K562 (cell line): ENCODE measurements around the gene GGA3. TPM values are rescaled to one million over a fixed set of nuclear protein-coding genes. Genes with fewer than 3 reads are reported as not detected.

ENCODE experiments used
- GATA2 ChIP-seq: sonication (generic); formaldehyde crosslinking; IDR thresholded peaks from 2 replicates; pipeline ENCODE4 v1.4.0; 2020; ENCODE audit warnings: mild to moderate bottlenecking, missing genetic modification reagents
- HIVEP1 ChIP-seq: fragments of 250-450 bp; sonication (Bioruptor Pico); IDR thresholded peaks from 2 replicates; pipeline ENCODE4 v1.4.0; 2020; ENCODE audit warnings: mild to moderate bottlenecking
- MCM3 ChIP-seq: fragments of 450-650 bp; IDR thresholded peaks from 2 replicates; pipeline ENCODE4 v1.6.1; 2016
- ZFX ChIP-seq: sonication (generic); formaldehyde crosslinking; IDR thresholded peaks from 2 replicates; pipeline ENCODE4 v1.8.0; 2022; ENCODE audit warnings: mild to moderate bottlenecking, missing genetic modification reagents, moderate library complexity
- ZNF124 ChIP-seq: sonication (generic); formaldehyde crosslinking; IDR thresholded peaks from 2 replicates; pipeline ENCODE4 v1.8.1; 2022; ENCODE audit warnings: missing genetic modification reagents
- ZNF830 ChIP-seq: fragments of 250-450 bp; sonication (Bioruptor Pico); IDR thresholded peaks from 2 replicates; pipeline ENCODE4 v1.5.0; 2021; ENCODE audit warnings: mild to moderate bottlenecking
- polyA plus RNA-seq, 8 experiments: library from polyadenylated mRNA; depleted of rRNA in 4 of 8; stranded (reverse) in 5 of 8; unstranded in 3 of 8; fragments of >200 nt; fragmentation: Nextera tagmentation in 2 of 8; fragmentation: Illumina TruSeq in 1 of 8; extraction: Ambion mirVana in 2 of 8; extraction: Trizol in 1 of 8; gene quantifications; 2 replicates each; pipeline versions ENCODE4 v1.2.1 to v1.2.3, GENCODE V29; 2011 to 2014; ENCODE audit warnings: inconsistent platforms in 1 of 8, missing spikeins in 1 of 8
- total RNA-seq, 7 experiments: library from RNA; depleted of rRNA in 6 of 7; stranded (reverse); fragments of >200 nt in 6 of 7; fragmentation: Illumina TruSeq in 2 of 7; extraction: Trizol in 2 of 7; gene quantifications; 2 replicates each; pipeline versions ENCODE4 v1.2.1 to v1.2.3, GENCODE V29; 2011 to 2021; ENCODE audit warnings: low replicate concordance in 1 of 7
- TF ChIP-seq, protein P1 (sequence below), 2 experiments: fragments of 450-650 bp; formaldehyde crosslinking in 1 of 2; IDR thresholded peaks; 2 replicates each; pipeline versions ENCODE4 v1.4.0 to v1.6.1; 2014 to 2020; ENCODE audit warnings: mild to moderate bottlenecking in 2 of 2, borderline replicate concordance in 1 of 2, low read depth in 1 of 2
- TF ChIP-seq, protein P2 (sequence below): sonication (generic); formaldehyde crosslinking; IDR thresholded peaks from 2 replicates; pipeline ENCODE4 v1.9.0; 2022; ENCODE audit warnings: mild to moderate bottlenecking, missing genetic modification reagents
- TF ChIP-seq, protein P3 (sequence below), 2 experiments: fragments of 450-650 bp; conservative IDR thresholded peaks; 2 replicates each; pipeline ENCODE4 v1.6.1; 2017; ENCODE audit warnings: mild to moderate bottlenecking in 2 of 2, moderate library complexity in 2 of 2
- TF ChIP-seq, protein P4 (sequence below), 2 experiments: fragments of 450-650 bp; IDR thresholded peaks; 2 replicates each; pipeline ENCODE4 v1.6.1; 2016

GGA3 gene
- total and polyA plus RNA-seq, 9 of the 15 experiments (the other 6 are each of a cell fraction or from before 2014, with no cell fraction given) = 5.7 to 64.9 (median 25.4) TPM

DNA sequence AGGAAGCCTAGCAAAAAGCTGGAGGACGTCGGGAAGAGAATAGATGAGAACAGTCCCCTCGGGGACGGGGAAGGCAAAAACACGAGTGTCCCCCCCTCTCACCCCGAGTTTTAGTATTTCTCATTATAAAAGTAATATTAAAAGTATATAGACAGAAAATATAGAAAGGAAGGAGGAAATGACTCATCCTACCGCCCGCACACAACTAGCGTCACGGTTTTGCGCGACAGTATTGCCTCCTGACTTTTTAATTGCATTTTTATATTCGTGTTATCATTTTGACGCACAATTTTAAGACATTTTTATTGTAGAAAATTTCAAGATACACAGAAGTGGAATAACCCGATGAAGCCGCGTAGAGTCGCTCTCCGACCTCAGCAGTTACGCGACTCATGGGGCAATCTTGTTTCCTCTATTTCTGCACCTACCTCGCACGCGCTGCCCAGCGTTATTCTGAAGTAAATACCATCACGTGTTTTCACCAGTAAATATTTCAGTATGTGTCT, 28.5 kb upstream of the GGA3 start (continued):
- TF ChIP-seq, protein P1, sequence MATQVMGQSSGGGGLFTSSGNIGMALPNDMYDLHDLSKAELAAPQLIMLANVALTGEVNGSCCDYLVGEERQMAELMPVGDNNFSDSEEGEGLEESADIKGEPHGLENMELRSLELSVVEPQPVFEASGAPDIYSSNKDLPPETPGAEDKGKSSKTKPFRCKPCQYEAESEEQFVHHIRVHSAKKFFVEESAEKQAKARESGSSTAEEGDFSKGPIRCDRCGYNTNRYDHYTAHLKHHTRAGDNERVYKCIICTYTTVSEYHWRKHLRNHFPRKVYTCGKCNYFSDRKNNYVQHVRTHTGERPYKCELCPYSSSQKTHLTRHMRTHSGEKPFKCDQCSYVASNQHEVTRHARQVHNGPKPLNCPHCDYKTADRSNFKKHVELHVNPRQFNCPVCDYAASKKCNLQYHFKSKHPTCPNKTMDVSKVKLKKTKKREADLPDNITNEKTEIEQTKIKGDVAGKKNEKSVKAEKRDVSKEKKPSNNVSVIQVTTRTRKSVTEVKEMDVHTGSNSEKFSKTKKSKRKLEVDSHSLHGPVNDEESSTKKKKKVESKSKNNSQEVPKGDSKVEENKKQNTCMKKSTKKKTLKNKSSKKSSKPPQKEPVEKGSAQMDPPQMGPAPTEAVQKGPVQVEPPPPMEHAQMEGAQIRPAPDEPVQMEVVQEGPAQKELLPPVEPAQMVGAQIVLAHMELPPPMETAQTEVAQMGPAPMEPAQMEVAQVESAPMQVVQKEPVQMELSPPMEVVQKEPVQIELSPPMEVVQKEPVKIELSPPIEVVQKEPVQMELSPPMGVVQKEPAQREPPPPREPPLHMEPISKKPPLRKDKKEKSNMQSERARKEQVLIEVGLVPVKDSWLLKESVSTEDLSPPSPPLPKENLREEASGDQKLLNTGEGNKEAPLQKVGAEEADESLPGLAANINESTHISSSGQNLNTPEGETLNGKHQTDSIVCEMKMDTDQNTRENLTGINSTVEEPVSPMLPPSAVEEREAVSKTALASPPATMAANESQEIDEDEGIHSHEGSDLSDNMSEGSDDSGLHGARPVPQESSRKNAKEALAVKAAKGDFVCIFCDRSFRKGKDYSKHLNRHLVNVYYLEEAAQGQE (IDR thresholded peaks at IDR 0.05; ENCODE audit: borderline replicate concordance) = no peak; the same call in 1 of the 2 replicates
- TF ChIP-seq, protein P1 (CRISPR knock-in tag; IDR thresholded peaks at IDR 0.05; ENCODE audit: low read depth) = no peak
- TF ChIP-seq ZNF830 (no peak), ZFX (CRISPR knock-in tag) (no peak; the same call in 1 of the 2 replicates), GATA2 (no peak), ZNF124 (no peak), HIVEP1 (no peak), MCM3 (no peak)
- TF ChIP-seq, protein P2, sequence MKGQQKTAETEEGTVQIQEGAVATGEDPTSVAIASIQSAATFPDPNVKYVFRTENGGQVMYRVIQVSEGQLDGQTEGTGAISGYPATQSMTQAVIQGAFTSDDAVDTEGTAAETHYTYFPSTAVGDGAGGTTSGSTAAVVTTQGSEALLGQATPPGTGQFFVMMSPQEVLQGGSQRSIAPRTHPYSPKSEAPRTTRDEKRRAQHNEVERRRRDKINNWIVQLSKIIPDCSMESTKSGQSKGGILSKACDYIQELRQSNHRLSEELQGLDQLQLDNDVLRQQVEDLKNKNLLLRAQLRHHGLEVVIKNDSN (CRISPR knock-in tag) = no peak
- TF ChIP-seq, protein P3, sequence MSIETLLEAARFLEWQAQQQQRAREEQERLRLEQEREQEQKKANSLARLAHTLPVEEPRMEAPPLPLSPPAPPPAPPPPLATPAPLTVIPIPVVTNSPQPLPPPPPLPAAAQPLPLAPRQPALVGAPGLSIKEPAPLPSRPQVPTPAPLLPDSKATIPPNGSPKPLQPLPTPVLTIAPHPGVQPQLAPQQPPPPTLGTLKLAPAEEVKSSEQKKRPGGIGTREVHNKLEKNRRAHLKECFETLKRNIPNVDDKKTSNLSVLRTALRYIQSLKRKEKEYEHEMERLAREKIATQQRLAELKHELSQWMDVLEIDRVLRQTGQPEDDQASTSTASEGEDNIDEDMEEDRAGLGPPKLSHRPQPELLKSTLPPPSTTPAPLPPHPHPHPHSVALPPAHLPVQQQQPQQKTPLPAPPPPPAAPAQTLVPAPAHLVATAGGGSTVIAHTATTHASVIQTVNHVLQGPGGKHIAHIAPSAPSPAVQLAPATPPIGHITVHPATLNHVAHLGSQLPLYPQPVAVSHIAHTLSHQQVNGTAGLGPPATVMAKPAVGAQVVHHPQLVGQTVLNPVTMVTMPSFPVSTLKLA (conservative IDR thresholded peaks at IDR 0.05) = peak in 1 of 2 experiments; percentile 26; a peak in 1 of 4 replicates
- TF ChIP-seq, protein P4, sequence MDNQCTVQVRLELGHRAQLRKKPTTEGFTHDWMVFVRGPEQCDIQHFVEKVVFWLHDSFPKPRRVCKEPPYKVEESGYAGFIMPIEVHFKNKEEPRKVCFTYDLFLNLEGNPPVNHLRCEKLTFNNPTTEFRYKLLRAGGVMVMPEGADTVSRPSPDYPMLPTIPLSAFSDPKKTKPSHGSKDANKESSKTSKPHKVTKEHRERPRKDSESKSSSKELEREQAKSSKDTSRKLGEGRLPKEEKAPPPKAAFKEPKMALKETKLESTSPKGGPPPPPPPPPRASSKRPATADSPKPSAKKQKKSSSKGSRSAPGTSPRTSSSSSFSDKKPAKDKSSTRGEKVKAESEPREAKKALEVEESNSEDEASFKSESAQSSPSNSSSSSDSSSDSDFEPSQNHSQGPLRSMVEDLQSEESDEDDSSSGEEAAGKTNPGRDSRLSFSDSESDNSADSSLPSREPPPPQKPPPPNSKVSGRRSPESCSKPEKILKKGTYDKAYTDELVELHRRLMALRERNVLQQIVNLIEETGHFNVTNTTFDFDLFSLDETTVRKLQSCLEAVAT (IDR thresholded peaks at IDR 0.05) = 0 out of 4 replicates have a peak, but pooled peaks of 1 of the 2 experiments have one; percentile 0
